GM12874 (cell line): ENCODE results near the gene SRF.

Experiments
- CTCF ChIP-seq: IDR thresholded peaks from 2 replicates; pipeline ENCODE4 v1.5.1; 2011; ENCODE audit warnings: low read depth, mild to moderate bottlenecking, control low read depth, low read length, moderate library complexity; ENCODE audit not compliant: insufficient read depth

SRF gene

GRCh38 chr6:43200541-43200940, 29.5 kb downstream of the SRF start:
- TF ChIP-seq CTCF: no peak

GRCh38 chr6:43202451-43202850, 31.4 kb downstream of the SRF start:
- TF ChIP-seq CTCF: no peak

GRCh38 chr6:43203029-43203717, 32.1 kb downstream of the SRF start:
- TF ChIP-seq CTCF: no peak

- no peak for TF ChIP-seq CTCF
These were observed 32.6 kb downstream of the SRF start for GRCh38 chr6:43203718-43204095.

GRCh38 chr6:43204271-43205105, 33.4 kb downstream of the SRF start:
- no peak for TF ChIP-seq CTCF

- TF ChIP-seq CTCF: no peak
These were observed 34.8 kb downstream of the SRF start for GRCh38 chr6:43205849-43206248.

GRCh38 chr6:43207286-43207685, 36.2 kb downstream of the SRF start:
- no peak for TF ChIP-seq CTCF
